Neural progenitor cell (in vitro differentiated cells): ENCODE results near the gene HCST. TPM values are rescaled to one million over a fixed set of nuclear protein-coding genes. Genes with fewer than 3 reads are reported as not detected.

Experiments used
- DNase-seq: peaks from one replicate; pipeline ENCODE4 v3.0.0-alpha.2; 2016; ENCODE audit warnings: low spot score
- H2AFZ ChIP-seq: fragments of 200-600 bp; sonication (generic); replicated peaks from 2 replicates; pipeline ENCODE4 v1.6.1; 2016; ENCODE audit warnings: antibody characterized with exemption
- H3F3A ChIP-seq: fragments of 200-600 bp; sonication (generic); 2 replicates; pipeline ENCODE4 v1.6.1; 2016; ENCODE audit warnings: antibody characterized with exemption, low read depth
- H3K27ac ChIP-seq: fragments of 200-600 bp; sonication (generic); 2 replicates; pipeline ENCODE4 v1.5.1; 2016; ENCODE audit warnings: mild to moderate bottlenecking
- H3K27me3 ChIP-seq: fragments of 200-600 bp; sonication (generic); 2 replicates; pipeline ENCODE4 v1.6.1; 2016; ENCODE audit warnings: mild to moderate bottlenecking, moderate library complexity
- H3K36me3 ChIP-seq: fragments of 200-600 bp; sonication (generic); 2 replicates; pipeline ENCODE4 v1.5.1; 2016
- H3K4me1 ChIP-seq: fragments of 200-600 bp; sonication (generic); 2 replicates; pipeline ENCODE4 v1.6.1; 2016; ENCODE audit warnings: mixed run types
- H3K4me2 ChIP-seq: fragments of 200-600 bp; sonication (generic); 2 replicates; pipeline ENCODE4 v1.6.1; 2016
- H3K4me3 ChIP-seq: fragments of 200-600 bp; sonication (generic); 2 replicates; pipeline ENCODE4 v1.5.1; 2016
- H3K79me2 ChIP-seq: fragments of 200-600 bp; sonication (generic); 2 replicates; pipeline ENCODE4 v1.6.1; 2016; ENCODE audit warnings: low read depth
- H3K9ac ChIP-seq: fragments of 200-600 bp; sonication (generic); 2 replicates; pipeline ENCODE4 v1.6.1; 2016
- H3K9me3 ChIP-seq: fragments of 200-600 bp; sonication (generic); 2 replicates; pipeline ENCODE4 v1.5.1; 2016; ENCODE audit warnings: low read depth
- H4K20me1 ChIP-seq: fragments of 200-600 bp; sonication (generic); 2 replicates; pipeline ENCODE4 v1.6.1; 2016; ENCODE audit warnings: low read depth
- H3K27ac Mint-ChIP-seq: 3 replicates; pipeline ENCODE4 v1.8.0; 2021; ENCODE audit warnings: mixed read lengths
- H3K27me3 Mint-ChIP-seq: 2 replicates; pipeline ENCODE4 v1.8.0; 2022; ENCODE audit warnings: low read depth, mild to moderate bottlenecking, inconsistent platforms, moderate library complexity, mixed read lengths; ENCODE audit not compliant: insufficient read depth
- H3K36me3 Mint-ChIP-seq: 3 replicates; pipeline ENCODE4 v1.8.0; 2021; ENCODE audit warnings: mixed read lengths
- H3K4me1 Mint-ChIP-seq: 3 replicates; pipeline ENCODE4 v1.8.0; 2021; ENCODE audit warnings: mixed read lengths
- H3K4me3 Mint-ChIP-seq: 3 replicates; pipeline ENCODE4 v1.8.0; 2021; ENCODE audit warnings: mild to moderate bottlenecking, moderate library complexity, mixed read lengths
- H3K9me3 Mint-ChIP-seq: 3 replicates; pipeline ENCODE4 v1.8.0; 2020; ENCODE audit warnings: mixed read lengths
- CTCF ChIP-seq: fragments of 200-600 bp; sonication (generic); IDR thresholded peaks from 2 replicates; pipeline ENCODE4 v1.5.1; 2017; ENCODE audit warnings: antibody characterized with exemption, mild to moderate bottlenecking
- EZH2 ChIP-seq: fragments of 200-600 bp; sonication (generic); IDR thresholded peaks from 2 replicates; pipeline ENCODE4 v1.6.1; 2017; ENCODE audit warnings: antibody characterized with exemption, mild to moderate bottlenecking, moderate library complexity
- EZH2phosphoT487 ChIP-seq: fragments of 200-600 bp; sonication (generic); IDR thresholded peaks from 2 replicates; pipeline ENCODE4 v1.6.1; 2017; ENCODE audit warnings: antibody characterized with exemption
- total RNA-seq: library from RNA; depleted of rRNA; stranded (reverse); fragments of >200 nt; gene quantifications from 2 replicates; pipeline ENCODE4 v1.2.3, GENCODE V29; 2015; ENCODE audit warnings: low replicate concordance

Gene HCST
- total RNA-seq, 1 donor from 2014 or later, result not detected

- H3K27me3 Mint-ChIP-seq, result peaks cover 17% of the 10 kb centered on the region
- H3K27ac Mint-ChIP-seq, result peak overlapping the region; percentile 54
- peak overlapping the region; percentile 84 for H3K4me3 Mint-ChIP-seq
- peaks cover 48% of the 10 kb centered on the region for H3K4me1 Mint-ChIP-seq
- H3K36me3 Mint-ChIP-seq, result peaks cover 18% of the 10 kb centered on the region
- Histone ChIP-seq H4K20me1 (peaks cover 8% of the 10 kb centered on the region), H3K27me3 (peaks cover 66% of the 10 kb centered on the region), H3K4me1 (peaks cover 18% of the 10 kb centered on the region), H3K4me2 (peak overlapping the region; percentile 94), H3F3A (peaks cover 28% of the 10 kb centered on the region), H3K9me3 (no peaks in the 10 kb centered on the region), H3K9ac (no peak overlapping the region), H3K27ac (no peak overlapping the region), H2AFZ (peak overlapping the region; percentile 76), H3K4me3 (peak overlapping the region; percentile 49), H3K36me3 (no peaks in the 10 kb centered on the region), H3K79me2 (no peaks in the 10 kb centered on the region)
- TF ChIP-seq CTCF, result no peak
- no peak for TF ChIP-seq EZH2phosphoT487
- no peak for TF ChIP-seq EZH2
- DNase-seq, result peak; percentile 98
- no peaks in the 10 kb centered on the region for H3K9me3 Mint-ChIP-seq
Measured at GRCh38 chr19:35860818-35861639, 41.3 kb upstream of the HCST start.

GRCh38 chr19:35861640-35862160, 40.6 kb upstream of the HCST start:
- peak overlapping the region; percentile 76 for H2AFZ ChIP-seq
- peaks cover 17% of the 10 kb centered on the region for H3K4me1 ChIP-seq
- H3K27me3 Mint-ChIP-seq, result peaks cover 17% of the 10 kb centered on the region
- no peaks in the 10 kb centered on the region for H3K36me3 ChIP-seq
- H3K27ac ChIP-seq, result no peak overlapping the region
- no peaks in the 10 kb centered on the region for H3K9me3 ChIP-seq
- H3K79me2 ChIP-seq, result no peaks in the 10 kb centered on the region
- H3K4me3 Mint-ChIP-seq, result peak overlapping the region; percentile 84
- H3K9ac ChIP-seq, result no peak overlapping the region
- DNase-seq, result peak; percentile 19
- H3K36me3 Mint-ChIP-seq, result peaks cover 20% of the 10 kb centered on the region
- peaks cover 21% of the 10 kb centered on the region for H3F3A ChIP-seq
- H3K27me3 ChIP-seq, result peaks cover 60% of the 10 kb centered on the region
- H3K4me1 Mint-ChIP-seq, result peaks cover 48% of the 10 kb centered on the region
- TF ChIP-seq EZH2phosphoT487, result no peak
- no peak for TF ChIP-seq CTCF
- no peak for TF ChIP-seq EZH2
- peaks cover 8% of the 10 kb centered on the region for H4K20me1 ChIP-seq
- H3K9me3 Mint-ChIP-seq, result no peaks in the 10 kb centered on the region
- peak overlapping the region; percentile 49 for H3K4me3 ChIP-seq
- peak overlapping the region; percentile 94 for H3K4me2 ChIP-seq
- H3K27ac Mint-ChIP-seq, result peak overlapping the region; percentile 54

GRCh38 chr19:35862528-35862927, 39.8 kb upstream of the HCST start:
- Histone ChIP-seq H4K20me1 (peaks cover 6% of the 10 kb centered on the region), H2AFZ (no peak overlapping the region), H3F3A (peaks cover 14% of the 10 kb centered on the region), H3K27ac (no peak overlapping the region), H3K9me3 (no peaks in the 10 kb centered on the region), H3K4me2 (no peak overlapping the region), H3K79me2 (no peaks in the 10 kb centered on the region), H3K4me1 (peaks cover 19% of the 10 kb centered on the region), H3K4me3 (no peak overlapping the region), H3K9ac (no peak overlapping the region), H3K36me3 (no peaks in the 10 kb centered on the region), H3K27me3 (peaks cover 51% of the 10 kb centered on the region)
- H3K27ac Mint-ChIP-seq, result no peak overlapping the region
- no peaks in the 10 kb centered on the region for H3K9me3 Mint-ChIP-seq
- peaks cover 45% of the 10 kb centered on the region for H3K4me1 Mint-ChIP-seq
- DNase-seq, result no peak
- TF ChIP-seq EZH2phosphoT487 (no peak), CTCF (no peak), EZH2 (no peak)
- H3K4me3 Mint-ChIP-seq, result peak overlapping the region; percentile 71
- peaks cover 22% of the 10 kb centered on the region for H3K36me3 Mint-ChIP-seq
- H3K27me3 Mint-ChIP-seq, result peaks cover 20% of the 10 kb centered on the region
